Endothelial cell (in vitro differentiated cells): Measurements from ENCODE around the gene ACBD3. TPM values are rescaled to one million over a fixed set of nuclear protein-coding genes. Genes with fewer than 3 reads are reported as not detected.

ENCODE experiments used
- DNase-seq: peaks from one replicate; pipeline ENCODE4 v3.0.0; 2021; ENCODE audit warnings: low spot score
- H3K27ac Mint-ChIP-seq: one replicate; pipeline ENCODE4 v1.8.0; 2021; ENCODE audit warnings: mixed read lengths, inconsistent platforms; ENCODE audit not compliant: unreplicated experiment
- H3K27me3 Mint-ChIP-seq: one replicate; pipeline ENCODE4 v1.8.0; 2021; ENCODE audit warnings: mild to moderate bottlenecking, moderate library complexity, mixed read lengths, inconsistent platforms; ENCODE audit not compliant: unreplicated experiment
- H3K36me3 Mint-ChIP-seq: one replicate; pipeline ENCODE4 v1.8.0; 2021; ENCODE audit warnings: mild to moderate bottlenecking, low read depth, mixed read lengths, inconsistent platforms; ENCODE audit not compliant: unreplicated experiment
- H3K4me1 Mint-ChIP-seq: one replicate; pipeline ENCODE4 v1.8.0; 2021; ENCODE audit warnings: mild to moderate bottlenecking, mixed read lengths, inconsistent platforms; ENCODE audit not compliant: unreplicated experiment
- H3K4me3 Mint-ChIP-seq: one replicate; pipeline ENCODE4 v1.8.0; 2021; ENCODE audit warnings: mild to moderate bottlenecking, mixed read lengths, inconsistent platforms; ENCODE audit not compliant: unreplicated experiment
- H3K9me3 Mint-ChIP-seq: one replicate; pipeline ENCODE4 v1.8.0; 2021; ENCODE audit warnings: mixed read lengths, inconsistent platforms; ENCODE audit not compliant: unreplicated experiment
- total RNA-seq: library from RNA; stranded (reverse); fragmentation: NEBNext Ultra II Directional; extraction: Animal tissue kit (Norgen Biotek cat#: 25700); gene quantifications from one replicate; pipeline ENCODE4 v1.2.1, GENCODE V29; 2021; ENCODE audit not compliant: unreplicated experiment
- TF ChIP-seq, protein P1 (sequence below): fragments of 200-600 bp; sonication (generic); IDR thresholded peaks from one replicate; pipeline ENCODE4 v1.5.0; 2021; ENCODE audit warnings: antibody characterized with exemption; ENCODE audit not compliant: unreplicated experiment

Gene ACBD3
- total RNA-seq, 1 donor from 2014 or later, result 27.4 TPM

- peak; percentile 31 for DNase-seq
- Mint-ChIP-seq H3K9me3 (no peaks in the 10 kb centered on the region), H3K36me3 (no peaks in the 10 kb centered on the region), H3K27me3 (peaks cover 6% of the 10 kb centered on the region), H3K4me1 (peaks cover 16% of the 10 kb centered on the region), H3K27ac (no peak overlapping the region), H3K4me3 (peak overlapping the region; percentile 87)
- TF ChIP-seq, protein P1, sequence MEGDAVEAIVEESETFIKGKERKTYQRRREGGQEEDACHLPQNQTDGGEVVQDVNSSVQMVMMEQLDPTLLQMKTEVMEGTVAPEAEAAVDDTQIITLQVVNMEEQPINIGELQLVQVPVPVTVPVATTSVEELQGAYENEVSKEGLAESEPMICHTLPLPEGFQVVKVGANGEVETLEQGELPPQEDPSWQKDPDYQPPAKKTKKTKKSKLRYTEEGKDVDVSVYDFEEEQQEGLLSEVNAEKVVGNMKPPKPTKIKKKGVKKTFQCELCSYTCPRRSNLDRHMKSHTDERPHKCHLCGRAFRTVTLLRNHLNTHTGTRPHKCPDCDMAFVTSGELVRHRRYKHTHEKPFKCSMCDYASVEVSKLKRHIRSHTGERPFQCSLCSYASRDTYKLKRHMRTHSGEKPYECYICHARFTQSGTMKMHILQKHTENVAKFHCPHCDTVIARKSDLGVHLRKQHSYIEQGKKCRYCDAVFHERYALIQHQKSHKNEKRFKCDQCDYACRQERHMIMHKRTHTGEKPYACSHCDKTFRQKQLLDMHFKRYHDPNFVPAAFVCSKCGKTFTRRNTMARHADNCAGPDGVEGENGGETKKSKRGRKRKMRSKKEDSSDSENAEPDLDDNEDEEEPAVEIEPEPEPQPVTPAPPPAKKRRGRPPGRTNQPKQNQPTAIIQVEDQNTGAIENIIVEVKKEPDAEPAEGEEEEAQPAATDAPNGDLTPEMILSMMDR, result no peak
Measured at GRCh38 chr1:226223786-226224244, 37.3 kb upstream of the ACBD3 start.

DNA sequence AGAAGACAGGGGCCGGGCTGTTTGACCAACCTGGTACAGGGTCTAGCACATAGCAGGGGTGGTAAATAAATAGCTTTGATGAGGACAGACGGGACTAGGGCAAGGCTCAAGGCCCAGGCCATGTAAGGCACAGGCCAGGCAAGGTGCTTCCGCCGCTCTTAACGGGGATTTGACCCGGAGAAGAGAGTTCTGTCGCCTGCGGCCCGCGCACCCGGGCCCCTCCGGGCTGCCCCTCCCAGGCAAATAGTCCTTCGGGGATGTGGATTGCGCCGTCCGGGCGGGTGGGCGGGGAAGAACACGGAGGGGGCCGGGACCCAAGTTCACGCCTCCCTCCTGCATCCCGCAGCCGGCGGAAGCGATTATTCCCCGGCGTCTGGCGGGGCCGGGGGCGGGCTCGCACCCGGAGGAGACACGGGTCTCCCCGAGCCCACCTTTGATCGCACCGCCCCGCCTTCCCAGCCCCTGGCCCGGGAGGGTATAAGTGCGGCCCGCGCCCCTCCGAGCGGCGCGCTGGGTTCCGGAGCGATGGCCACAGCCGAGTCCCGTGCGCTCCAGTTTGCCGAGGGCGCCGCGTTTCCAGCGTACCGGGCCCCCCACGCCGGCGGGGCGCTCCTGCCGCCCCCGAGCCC, 36.7 kb upstream of the ACBD3 start, which contains the start of gene MIXL1:
MIXL1 (plus strand) TSS at position 508 of the 629 bp plus-strand sequence; CDS start at position 526, 18 bp downstream.
- H3K9me3 Mint-ChIP-seq, result no peaks in the 10 kb centered on the region
- H3K27me3 Mint-ChIP-seq, result peaks cover 6% of the 10 kb centered on the region
- H3K4me3 Mint-ChIP-seq, result peak within 1 kb of the TSS; percentile 87
- peaks cover 16% of the 10 kb centered on the region for H3K4me1 Mint-ChIP-seq
- H3K27ac Mint-ChIP-seq, result no peak within 1 kb of the TSS
- H3K36me3 Mint-ChIP-seq, result no peaks in the 10 kb centered on the region
- peak; percentile 38 for DNase-seq
- TF ChIP-seq, protein P1, result no peak

GRCh38 chr1:226222686-226223085, 36.1 kb upstream of the ACBD3 start:
- TF ChIP-seq, protein P1, result no peak
- peak overlapping the region; percentile 12 for H3K4me3 Mint-ChIP-seq
- no peaks in the 10 kb centered on the region for H3K9me3 Mint-ChIP-seq
- no peak for DNase-seq
- peaks cover 6% of the 10 kb centered on the region for H3K27me3 Mint-ChIP-seq
- no peak overlapping the region for H3K27ac Mint-ChIP-seq
- peaks cover 16% of the 10 kb centered on the region for H3K4me1 Mint-ChIP-seq
- no peaks in the 10 kb centered on the region for H3K36me3 Mint-ChIP-seq

DNA sequence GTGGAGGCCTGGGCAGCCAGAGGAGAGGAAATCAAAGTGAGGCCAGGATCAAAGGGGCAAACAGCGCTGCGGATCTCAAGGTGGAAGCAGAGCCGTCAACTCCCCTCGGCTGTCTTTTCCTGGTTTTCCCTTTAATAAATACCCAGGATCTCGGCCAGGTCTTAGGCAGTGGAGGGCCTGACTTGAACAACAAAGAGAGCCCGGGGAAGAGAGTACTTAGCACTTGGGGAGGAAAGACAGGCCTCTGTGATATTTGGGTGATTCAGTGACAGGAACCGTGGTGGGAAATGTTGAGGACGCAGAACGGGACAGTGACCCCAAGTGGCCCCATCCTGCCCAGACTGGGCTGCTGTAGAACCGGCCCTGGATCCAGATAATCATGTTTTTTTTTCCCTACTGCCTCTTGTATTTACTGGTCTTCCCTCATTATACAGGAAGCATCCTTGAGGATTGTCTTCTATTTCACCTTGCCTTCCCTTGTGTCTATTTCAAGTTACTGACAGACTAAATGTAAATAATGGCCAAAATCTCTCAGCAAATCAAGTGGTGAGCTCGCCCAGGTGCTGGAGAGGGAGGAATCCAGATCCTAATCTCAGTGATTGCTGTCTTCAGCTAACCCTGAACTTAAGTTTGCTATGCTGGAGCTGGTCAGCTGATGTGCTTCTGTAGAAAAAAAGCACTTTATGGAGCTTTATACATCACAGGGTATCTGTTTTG, 34.1 kb upstream of the ACBD3 start:
- H3K9me3 Mint-ChIP-seq, result no peaks in the 10 kb centered on the region
- no peaks in the 10 kb centered on the region for H3K36me3 Mint-ChIP-seq
- peaks cover 28% of the 10 kb centered on the region for H3K4me1 Mint-ChIP-seq
- TF ChIP-seq, protein P1, result no peak
- DNase-seq, result peak; percentile 36
- H3K4me3 Mint-ChIP-seq, result no peak overlapping the region
- H3K27me3 Mint-ChIP-seq, result peaks cover 4% of the 10 kb centered on the region
- peak overlapping the region; percentile 79 for H3K27ac Mint-ChIP-seq

DNA sequence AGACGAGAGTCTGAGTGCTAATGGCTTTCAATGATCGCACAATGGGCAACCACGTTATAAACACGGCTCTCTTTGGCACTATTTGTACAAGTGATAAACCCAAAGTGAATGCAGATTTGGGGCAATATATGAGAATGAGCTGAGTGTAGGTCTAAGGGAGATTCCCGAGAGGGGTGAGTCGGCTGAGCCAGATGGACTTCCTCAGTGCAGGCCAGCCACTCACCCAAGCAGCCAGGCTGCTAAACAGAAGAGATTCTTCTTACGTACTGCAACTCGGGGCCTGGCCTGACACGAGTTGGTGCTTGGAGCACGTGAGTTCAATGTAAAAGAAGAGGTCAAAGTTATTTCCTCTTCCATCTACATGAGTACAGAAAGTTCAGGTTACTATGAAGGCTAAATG, 30.7 kb upstream of the ACBD3 start:
- TF ChIP-seq, protein P1, result no peak
- no peaks in the 10 kb centered on the region for H3K9me3 Mint-ChIP-seq
- H3K27me3 Mint-ChIP-seq, result peaks cover under 1% of the 10 kb centered on the region
- H3K4me3 Mint-ChIP-seq, result no peak overlapping the region
- DNase-seq, result no peak
- H3K27ac Mint-ChIP-seq, result no peak overlapping the region
- H3K36me3 Mint-ChIP-seq, result no peaks in the 10 kb centered on the region
- H3K4me1 Mint-ChIP-seq, result peaks cover 30% of the 10 kb centered on the region
